K562 (cell line): ENCODE data around the gene QKI. TPM values are rescaled to one million over a fixed set of nuclear protein-coding genes. Genes with fewer than 3 reads are reported as not detected.

Experiments
- FOXK1 ChIP-seq: sonication (generic); formaldehyde crosslinking; IDR thresholded peaks from 2 replicates; pipeline ENCODE4 v1.8.0; 2022; ENCODE audit warnings: missing genetic modification reagents, mild to moderate bottlenecking, borderline replicate concordance
- PHF20 ChIP-seq: fragments of 450-650 bp; IDR thresholded peaks from 2 replicates; pipeline ENCODE4 v1.6.1; 2018; ENCODE audit not compliant: partially characterized antibody
- POLR3G ChIP-seq: IDR thresholded peaks from 2 replicates; pipeline ENCODE4 v1.6.1; 2011; ENCODE audit not compliant: insufficient read length, insufficient replicate concordance; ENCODE audit errors: extremely low read depth
- TAF1 ChIP-seq: IDR thresholded peaks from 2 replicates; pipeline ENCODE4 v1.6.1; 2011; ENCODE audit warnings: mild to moderate bottlenecking, low read length, moderate library complexity; ENCODE audit not compliant: insufficient read depth, control insufficient read depth, severe bottlenecking; ENCODE audit errors: extremely low read depth
- ZNF282 ChIP-seq: sonication (generic); formaldehyde crosslinking; IDR thresholded peaks from 2 replicates; pipeline ENCODE4 v1.8.1; 2023; ENCODE audit warnings: missing genetic modification reagents
- ZNF384 ChIP-seq: IDR thresholded peaks from 2 replicates; pipeline ENCODE4 v1.6.1; 2012; ENCODE audit warnings: low read depth, low read length, improper control_type of control experiment
- ZNF444 ChIP-seq: fragments of 250-450 bp; sonication (Bioruptor Pico); IDR thresholded peaks from 2 replicates; pipeline ENCODE4 v1.4.0; 2020; ENCODE audit warnings: mild to moderate bottlenecking, moderate library complexity
- ZNF764 ChIP-seq: fragments of 250-450 bp; sonication (Bioruptor Pico); IDR thresholded peaks from 2 replicates; pipeline ENCODE4 v1.4.0; 2020; ENCODE audit warnings: low read depth, mild to moderate bottlenecking, moderate library complexity
- polyA plus RNA-seq, 8 experiments: library from polyadenylated mRNA; depleted of rRNA in 4 of 8; stranded (reverse) in 5 of 8; unstranded in 3 of 8; fragments of >200 nt; fragmentation: Nextera tagmentation in 2 of 8; fragmentation: Illumina TruSeq in 1 of 8; extraction: Ambion mirVana in 2 of 8; extraction: Trizol in 1 of 8; gene quantifications; 2 replicates each; pipeline versions ENCODE4 v1.2.1 to v1.2.3, GENCODE V29; 2011 to 2014; ENCODE audit warnings: inconsistent platforms in 1 of 8, missing spikeins in 1 of 8
- total RNA-seq, 7 experiments: library from RNA; depleted of rRNA in 6 of 7; stranded (reverse); fragments of >200 nt in 6 of 7; fragmentation: Illumina TruSeq in 2 of 7; extraction: Trizol in 2 of 7; gene quantifications; 2 replicates each; pipeline versions ENCODE4 v1.2.1 to v1.2.3, GENCODE V29; 2011 to 2021; ENCODE audit warnings: low replicate concordance in 1 of 7
- TF ChIP-seq, protein P1 (sequence below), 3 experiments: fragments of 200-800 bp in 1 of 3; fragments of 250-450 bp in 1 of 3; fragments of 450-650 bp in 1 of 3; sonication (Bioruptor Pico) in 1 of 3; sonication (Bioruptor generic) in 1 of 3; formaldehyde crosslinking in 1 of 3; IDR thresholded peaks; 2 replicates each; pipeline versions ENCODE4 v1.6.1 to v1.8.0; 2016 to 2022; ENCODE audit warnings: mild to moderate bottlenecking in 2 of 3, missing genetic modification characterization in 2 of 3, missing compliant biosample characterization in 1 of 3, moderate library complexity in 1 of 3
- TF ChIP-seq, protein P2 (sequence below): fragments of 250-450 bp; sonication (Bioruptor Pico); IDR thresholded peaks from 2 replicates; pipeline ENCODE4 v1.4.0; 2020; ENCODE audit warnings: mild to moderate bottlenecking, moderate library complexity, borderline replicate concordance

The QKI gene
- total and polyA plus RNA-seq, 9 of the 15 experiments (the other 6 are each of a cell fraction or from before 2014, with no cell fraction given): 20.4 to 215 (median 123) TPM

DNA sequence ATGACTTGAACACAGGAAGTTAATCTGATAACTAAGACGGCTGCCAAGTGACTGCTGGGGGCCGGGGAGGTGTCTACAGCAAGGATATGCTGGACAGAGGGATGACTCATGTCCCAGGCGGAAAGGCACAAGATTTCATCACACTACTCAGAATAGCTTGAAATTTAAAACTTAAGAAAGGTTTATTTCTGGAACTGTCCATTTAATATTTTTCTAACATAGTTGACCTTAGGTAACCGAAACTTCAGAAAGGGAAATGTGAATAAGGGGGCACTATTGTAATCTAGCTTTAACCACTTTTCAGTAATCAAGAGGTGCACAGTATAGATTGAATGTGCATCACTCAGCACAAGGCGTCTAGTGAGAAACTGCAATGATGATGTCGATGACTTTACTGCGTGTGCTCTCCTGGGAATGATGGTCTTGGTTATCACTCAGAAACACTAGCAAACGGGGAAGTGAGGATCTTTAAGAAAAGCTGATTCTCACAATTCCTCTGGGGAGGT is 171.5 kb downstream of the QKI start (continued):
- TF ChIP-seq, protein P1, sequence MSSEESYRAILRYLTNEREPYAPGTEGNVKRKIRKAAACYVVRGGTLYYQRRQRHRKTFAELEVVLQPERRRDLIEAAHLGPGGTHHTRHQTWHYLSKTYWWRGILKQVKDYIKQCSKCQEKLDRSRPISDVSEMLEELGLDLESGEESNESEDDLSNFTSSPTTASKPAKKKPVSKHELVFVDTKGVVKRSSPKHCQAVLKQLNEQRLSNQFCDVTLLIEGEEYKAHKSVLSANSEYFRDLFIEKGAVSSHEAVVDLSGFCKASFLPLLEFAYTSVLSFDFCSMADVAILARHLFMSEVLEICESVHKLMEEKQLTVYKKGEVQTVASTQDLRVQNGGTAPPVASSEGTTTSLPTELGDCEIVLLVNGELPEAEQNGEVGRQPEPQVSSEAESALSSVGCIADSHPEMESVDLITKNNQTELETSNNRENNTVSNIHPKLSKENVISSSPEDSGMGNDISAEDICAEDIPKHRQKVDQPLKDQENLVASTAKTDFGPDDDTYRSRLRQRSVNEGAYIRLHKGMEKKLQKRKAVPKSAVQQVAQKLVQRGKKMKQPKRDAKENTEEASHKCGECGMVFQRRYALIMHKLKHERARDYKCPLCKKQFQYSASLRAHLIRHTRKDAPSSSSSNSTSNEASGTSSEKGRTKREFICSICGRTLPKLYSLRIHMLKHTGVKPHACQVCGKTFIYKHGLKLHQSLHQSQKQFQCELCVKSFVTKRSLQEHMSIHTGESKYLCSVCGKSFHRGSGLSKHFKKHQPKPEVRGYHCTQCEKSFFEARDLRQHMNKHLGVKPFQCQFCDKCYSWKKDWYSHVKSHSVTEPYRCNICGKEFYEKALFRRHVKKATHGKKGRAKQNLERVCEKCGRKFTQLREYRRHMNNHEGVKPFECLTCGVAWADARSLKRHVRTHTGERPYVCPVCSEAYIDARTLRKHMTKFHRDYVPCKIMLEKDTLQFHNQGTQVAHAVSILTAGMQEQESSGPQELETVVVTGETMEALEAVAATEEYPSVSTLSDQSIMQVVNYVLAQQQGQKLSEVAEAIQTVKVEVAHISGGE (CRISPR knock-in tag; IDR thresholded peaks at IDR 0.05): no peak
- TF ChIP-seq ZNF764 (no peak), ZNF384 (0 out of 2 replicates have a peak, but pooled peaks have one; percentile 14), TAF1 (peak; percentile 33), POLR3G (no peak), PHF20 (no peak), FOXK1 (CRISPR knock-in tag) (no peak), ZNF282 (CRISPR knock-in tag) (no peak), ZNF444 (CRISPR knock-in tag) (no peak)
- TF ChIP-seq, protein P2, sequence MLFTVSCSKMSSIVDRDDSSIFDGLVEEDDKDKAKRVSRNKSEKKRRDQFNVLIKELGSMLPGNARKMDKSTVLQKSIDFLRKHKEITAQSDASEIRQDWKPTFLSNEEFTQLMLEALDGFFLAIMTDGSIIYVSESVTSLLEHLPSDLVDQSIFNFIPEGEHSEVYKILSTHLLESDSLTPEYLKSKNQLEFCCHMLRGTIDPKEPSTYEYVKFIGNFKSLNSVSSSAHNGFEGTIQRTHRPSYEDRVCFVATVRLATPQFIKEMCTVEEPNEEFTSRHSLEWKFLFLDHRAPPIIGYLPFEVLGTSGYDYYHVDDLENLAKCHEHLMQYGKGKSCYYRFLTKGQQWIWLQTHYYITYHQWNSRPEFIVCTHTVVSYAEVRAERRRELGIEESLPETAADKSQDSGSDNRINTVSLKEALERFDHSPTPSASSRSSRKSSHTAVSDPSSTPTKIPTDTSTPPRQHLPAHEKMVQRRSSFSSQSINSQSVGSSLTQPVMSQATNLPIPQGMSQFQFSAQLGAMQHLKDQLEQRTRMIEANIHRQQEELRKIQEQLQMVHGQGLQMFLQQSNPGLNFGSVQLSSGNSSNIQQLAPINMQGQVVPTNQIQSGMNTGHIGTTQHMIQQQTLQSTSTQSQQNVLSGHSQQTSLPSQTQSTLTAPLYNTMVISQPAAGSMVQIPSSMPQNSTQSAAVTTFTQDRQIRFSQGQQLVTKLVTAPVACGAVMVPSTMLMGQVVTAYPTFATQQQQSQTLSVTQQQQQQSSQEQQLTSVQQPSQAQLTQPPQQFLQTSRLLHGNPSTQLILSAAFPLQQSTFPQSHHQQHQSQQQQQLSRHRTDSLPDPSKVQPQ (CRISPR knock-in tag): no peak
